Measurements from ENCODE around the gene SYT15. TPM values are rescaled to one million over a fixed set of nuclear protein-coding genes. Genes with fewer than 3 reads are reported as not detected.
"Not testable (repeated sequence)": the region's sequence is repeated elsewhere in the genome, so short reads cannot be mapped to it uniquely, and the experiment has no call there.

The SYT15 gene
- polyA plus RNA-seq, 3 donors, result 4.3 to 12.1 (median 10.4) TPM

GRCh38 chr10:46588221-46588620 is 9.3 kb downstream of the SYT15 start:
- DNase-seq, result not testable (repeated sequence)

- DNase-seq, result not testable (repeated sequence)
These were observed 10.7 kb downstream of the SYT15 start for GRCh38 chr10:46589589-46589988.

- not testable (repeated sequence) for DNase-seq
These were observed 12.1 kb downstream of the SYT15 start for GRCh38 chr10:46591053-46591452.

GRCh38 chr10:46593307-46593706 is 14.4 kb downstream of the SYT15 start:
- not testable (repeated sequence) for DNase-seq

- DNase-seq, result not testable (repeated sequence)
These were observed 15.6 kb downstream of the SYT15 start for GRCh38 chr10:46594453-46595063.

GRCh38 chr10:46596570-46596969 is 17.6 kb downstream of the SYT15 start:
- not testable (repeated sequence) for DNase-seq

- DNase-seq, result not testable (repeated sequence)
These were observed 18.8 kb downstream of the SYT15 start for GRCh38 chr10:46597616-46598246.

- not testable (repeated sequence) for DNase-seq
These were observed 21.6 kb downstream of the SYT15 start for GRCh38 chr10:46600516-46600915.

GRCh38 chr10:46615540-46615939 is 36.6 kb downstream of the SYT15 start:
- DNase-seq, result not testable (repeated sequence)

GRCh38 chr10:46616227-46616626 is 37.3 kb downstream of the SYT15 start:
- not testable (repeated sequence) for DNase-seq

GRCh38 chr10:46617134-46617533 is 38.2 kb downstream of the SYT15 start:
- DNase-seq, result not testable (repeated sequence)

- DNase-seq, result not testable (repeated sequence)
These were observed 39.0 kb downstream of the SYT15 start for GRCh38 chr10:46617913-46618312.

GRCh38 chr10:46623899-46624654 is 45.1 kb downstream of the SYT15 start:
- DNase-seq, result not testable (repeated sequence)

- DNase-seq, result not testable (repeated sequence)
These were observed 50.9 kb downstream of the SYT15 start for GRCh38 chr10:46629805-46630204.

GRCh38 chr10:46630816-46631215 is 51.9 kb downstream of the SYT15 start:
- DNase-seq, result not testable (repeated sequence)

- DNase-seq, result not testable (repeated sequence)
These were observed 52.8 kb downstream of the SYT15 start for GRCh38 chr10:46631683-46632082.

- DNase-seq, result not testable (repeated sequence)
These were observed 55.8 kb downstream of the SYT15 start for GRCh38 chr10:46634698-46635097.

- DNase-seq, result not testable (repeated sequence)
These were observed 56.5 kb downstream of the SYT15 start for GRCh38 chr10:46635364-46635959.

- DNase-seq, result not testable (repeated sequence)
These were observed 61.1 kb downstream of the SYT15 start for GRCh38 chr10:46640005-46640404.
